GM18526 (cell line): ENCODE measurements around the gene JMJD8.

Experiments used
- POLR2A ChIP-seq: IDR thresholded peaks from 3 replicates; pipeline ENCODE4 v1.6.1; 2011; ENCODE audit not compliant: insufficient read length; ENCODE audit errors: extremely low read depth

Gene JMJD8

GRCh38 chr16:640614-641013 lies 43.5 kb downstream of the JMJD8 start:
- no peak for TF ChIP-seq POLR2A

- no peak for TF ChIP-seq POLR2A
These were observed 45.3 kb downstream of the JMJD8 start for GRCh38 chr16:638836-639235.

GRCh38 chr16:638034-638543 lies 46.0 kb downstream of the JMJD8 start:
- no peak for TF ChIP-seq POLR2A

- no peak for TF ChIP-seq POLR2A
These were observed 46.8 kb downstream of the JMJD8 start for GRCh38 chr16:637081-638018.

- peak; percentile 77 for TF ChIP-seq POLR2A
These were observed 47.7 kb downstream of the JMJD8 start, which contains the start of gene METTL26 for GRCh38 chr16:636206-637080. Gene METTL26, minus strand, starts transcription at chr16:636305. Its CDS starts 15 bp downstream, at chr16:636290.

- no peak for TF ChIP-seq POLR2A
These were observed 48.4 kb downstream of the JMJD8 start for GRCh38 chr16:635573-636205.

- TF ChIP-seq POLR2A = no peak
These were observed 49.1 kb downstream of the JMJD8 start for GRCh38 chr16:634996-635395.

GRCh38 chr16:634051-634670 lies 50.0 kb downstream of the JMJD8 start:
- no peak for TF ChIP-seq POLR2A

- TF ChIP-seq POLR2A = no peak
These were observed 50.6 kb downstream of the JMJD8 start for GRCh38 chr16:633336-634050.

- no peak for TF ChIP-seq POLR2A
These were observed 51.4 kb downstream of the JMJD8 start for GRCh38 chr16:632486-633335.

GRCh38 chr16:631808-632358 lies 52.3 kb downstream of the JMJD8 start:
- TF ChIP-seq POLR2A = no peak
